CD4-positive, alpha-beta T cell treated with Interferon alpha-2 for 1 hour (primary cell): ENCODE results near the gene EEIG1.

Experiments used
- DNase-seq, 2 donors: peaks; one replicate each; pipeline ENCODE4 v3.0.0-alpha.2; 2020 to 2022

The EEIG1 gene

GRCh38 chr9:127937388-127938297 lies 43.1 kb downstream of the EEIG1 start, which contains the start of gene DPM2:
DPM2 (minus strand) TSS chr9:127937854; CDS start chr9:127937820, 34 bp downstream.
- DNase-seq, result peak; percentile 87

GRCh38 chr9:127937056-127937387 lies 43.8 kb downstream of the EEIG1 start:
- no peak for DNase-seq

GRCh38 chr9:127936347-127936852 lies 44.4 kb downstream of the EEIG1 start:
- DNase-seq, result no peak

- DNase-seq, result no peak
Measured at GRCh38 chr9:127935765-127936221, 45.0 kb downstream of the EEIG1 start.

GRCh38 chr9:127934986-127935385 lies 45.8 kb downstream of the EEIG1 start:
- no peak for DNase-seq

- DNase-seq, result no peak
Measured at GRCh38 chr9:127934248-127934647, 46.5 kb downstream of the EEIG1 start.

- peak; percentile 29 to 38 for DNase-seq
Measured at GRCh38 chr9:127931092-127931881, 49.5 kb downstream of the EEIG1 start.
